Testis (tissue), 3 donors: ENCODE results near the gene SLC25A30. TPM values are rescaled to one million over a fixed set of nuclear protein-coding genes. Genes with fewer than 3 reads are reported as not detected.
A peak's percentile ranks its signal among the peaks of the same experiment; 100 is the strongest.

ENCODE experiments used
- DNase-seq: peaks from one replicate; pipeline ENCODE4 v3.0.0-alpha.2; 2019
- H3K27ac ChIP-seq, 2 donors: fragments of 200-600 bp; sonication (generic); one replicate each; pipeline ENCODE4 v1.5.1; 2019
- H3K27me3 ChIP-seq: fragments of 200-600 bp; sonication (generic); one replicate; pipeline ENCODE4 v1.5.1; 2019
- H3K36me3 ChIP-seq: fragments of 200-600 bp; sonication (generic); one replicate; pipeline ENCODE4 v1.5.1; 2017; ENCODE audit warnings: low read depth; ENCODE audit errors: missing control alignments
- H3K4me1 ChIP-seq: fragments of 200-600 bp; sonication (generic); one replicate; pipeline ENCODE4 v1.5.1; 2019
- H3K4me3 ChIP-seq, 2 donors: fragments of 200-600 bp; sonication (generic); one replicate each; pipeline ENCODE4 v1.5.1; 2017 to 2019
- H3K9me3 ChIP-seq: fragments of 200-600 bp; sonication (generic); one replicate; pipeline ENCODE4 v1.5.1; 2017
- CTCF ChIP-seq, 3 experiments: fragments of 450-650 bp in 2 of 3; fragments of 200-600 bp in 1 of 3; sonication (generic) in 1 of 3; IDR thresholded peaks; one replicate each; pipeline ENCODE4 v1.5.1; 2016 to 2019; ENCODE audit warnings: antibody characterized with exemption in 3 of 3, mild to moderate bottlenecking in 2 of 3, moderate library complexity in 1 of 3
- POLR2A ChIP-seq: fragments of 450-650 bp; IDR thresholded peaks from one replicate; pipeline ENCODE4 v1.6.1; 2017; ENCODE audit warnings: antibody characterized with exemption, mild to moderate bottlenecking, moderate library complexity
- WGBS, 2 donors: methylation state at CpG; one replicate each; pipeline ENCODE4 v1.1.5; 2018; 5-methylcytosine and 5-hydroxymethylcytosine counted together
- intact Hi-C: fragments of 100-400 bp; cut with DNase I; formaldehyde crosslinking; loops from one replicate; pipeline ENCODE4 v1.15.1; 2023; ENCODE audit warnings: low total_unique reads
- polyA plus RNA-seq: library from polyadenylated mRNA; stranded (reverse); fragments of 350-450 nt; fragmentation: Illumina TruSeq; extraction: RNeasy Lipid Tissue Mini Kit (QIAGEN cat#74804); gene quantifications from one replicate; pipeline ENCODE4 v1.2.3, GENCODE V29; 2014; ENCODE audit warnings: low read depth, low replicate concordance; ENCODE audit not compliant: insufficient read depth
- total RNA-seq, 2 donors: library from RNA; depleted of rRNA; stranded (reverse); fragments of >200 nt; gene quantifications; one replicate each; pipeline ENCODE4 v1.2.3, GENCODE V29; 2016

The SLC25A30 gene
- total and polyA plus RNA-seq, 3 donors from 2014 or later = 14.5 to 16.4 (median 15.7) TPM

GRCh38 chr13:45416516-45417128 is 1.6 kb downstream of the SLC25A30 start:
- WGBS, 2 donors = 36 to 52% methylated on average over 10 of the region's 10 CpGs
- Histone ChIP-seq H3K4me3 (peak overlapping the region; percentile 75 to 89), H3K9me3 (no peaks in the 10 kb centered on the region), H3K27ac (peak overlapping the region; percentile 91 to 94), H3K36me3 (no peaks in the 10 kb centered on the region), H3K4me1 (peaks cover 17% of the 10 kb centered on the region), H3K27me3 (no peaks in the 10 kb centered on the region)
- TF ChIP-seq POLR2A (no peak), CTCF (IDR thresholded peaks at IDR 0.05) (no peak)
- DNase-seq = no peak
- intact Hi-C loops = no loop called here

- Histone ChIP-seq H3K4me1 (peaks cover 17% of the 10 kb centered on the region), H3K27me3 (no peaks in the 10 kb centered on the region), H3K27ac (peak overlapping the region; percentile 71 to 81), H3K9me3 (no peaks in the 10 kb centered on the region), H3K36me3 (no peaks in the 10 kb centered on the region), H3K4me3 (no peak overlapping the region)
- 81 to 84% methylated on average over 1 of the region's 1 CpG for WGBS, 2 donors
- TF ChIP-seq POLR2A = no peak
- TF ChIP-seq CTCF (IDR thresholded peaks at IDR 0.05) = no peak
- intact Hi-C loops = no loop called here
- DNase-seq = no peak
These were observed 3.1 kb downstream of the SLC25A30 start for GRCh38 chr13:45415112-45415511.

GRCh38 chr13:45413826-45414307 is 4.3 kb downstream of the SLC25A30 start:
- Histone ChIP-seq H3K36me3 (no peaks in the 10 kb centered on the region), H3K27me3 (no peaks in the 10 kb centered on the region), H3K27ac (peak overlapping the region; percentile 71 to 81), H3K9me3 (no peaks in the 10 kb centered on the region), H3K4me1 (peaks cover 17% of the 10 kb centered on the region), H3K4me3 (no peak overlapping the region)
- WGBS, 2 donors = 66 to 72% methylated on average over 4 of the region's 4 CpGs
- no peak for DNase-seq
- intact Hi-C loops = no loop called here
- TF ChIP-seq POLR2A (no peak), CTCF (IDR thresholded peaks at IDR 0.05) (no peak)

- Histone ChIP-seq H3K36me3 (no peaks in the 10 kb centered on the region), H3K27ac (no peak overlapping the region), H3K4me3 (no peak overlapping the region), H3K9me3 (no peaks in the 10 kb centered on the region), H3K4me1 (peaks cover 17% of the 10 kb centered on the region), H3K27me3 (no peaks in the 10 kb centered on the region)
- intact Hi-C loops = no loop called here
- TF ChIP-seq POLR2A (no peak), CTCF (IDR thresholded peaks at IDR 0.05) (no peak)
- 90 to 92% methylated on average over 4 of the region's 4 CpGs for WGBS, 2 donors
- no peak for DNase-seq
These were observed 5.7 kb downstream of the SLC25A30 start for GRCh38 chr13:45412274-45413049.
